C4-2B (cell line): ENCODE data around the gene SLC12A1.

Experiments
- CTCF ChIP-seq: fragments of 450-650 bp; conservative IDR thresholded peaks from 2 replicates; pipeline ENCODE4 v1.5.1; 2017; ENCODE audit warnings: mild to moderate bottlenecking
- ZFX ChIP-seq: fragments of 450-650 bp; IDR thresholded peaks from 2 replicates; pipeline ENCODE4 v1.6.1; 2017

- TF ChIP-seq CTCF: no peak
- TF ChIP-seq ZFX: no peak
Measured at GRCh38 chr15:48307586-48307985, 101.5 kb downstream of the SLC12A1 start.
